ENCODE measurements around the gene KDM2B.

KDM2B gene

GRCh38 chr12:121379945-121380344 lies 200.9 kb downstream of the KDM2B start:
- no peak overlapping the region for H3K4me3 ChIP-seq (ENCODE audit: low read length)
- no peak for TF ChIP-seq CTCF (conservative IDR thresholded peaks at IDR 0.05; ENCODE audit: low read length)
- DNase-seq (ENCODE audit: low read depth): no peak
